Osteoblast (primary cell): Measurements from ENCODE around the gene TGM3. TPM values are rescaled to one million over a fixed set of nuclear protein-coding genes. Genes with fewer than 3 reads are reported as not detected.

Source experiments
- DNase-seq: peaks from one replicate; pipeline ENCODE4 v3.0.0; 2011; ENCODE audit warnings: low spot score, mixed read lengths; ENCODE audit not compliant: insufficient read length; ENCODE audit errors: missing footprints
- H2AFZ ChIP-seq: 2 replicates; pipeline ENCODE4 v1.6.0; 2011; ENCODE audit warnings: mild to moderate bottlenecking, low read length
- H3K27ac ChIP-seq: 2 replicates; pipeline ENCODE4 v1.5.1; 2011; ENCODE audit warnings: mild to moderate bottlenecking, low read depth, low read length, moderate library complexity
- H3K27me3 ChIP-seq: 2 replicates; pipeline ENCODE4 v1.6.0; 2012; ENCODE audit warnings: mild to moderate bottlenecking, control low read depth, inconsistent platforms, low read length, moderate library complexity; ENCODE audit not compliant: insufficient read depth
- H3K36me3 ChIP-seq: 2 replicates; pipeline ENCODE4 v1.5.1; 2011; ENCODE audit warnings: mild to moderate bottlenecking, low read length, control low read depth, moderate library complexity; ENCODE audit not compliant: insufficient read depth
- H3K4me1 ChIP-seq: 2 replicates; pipeline ENCODE4 v1.5.1; 2011; ENCODE audit warnings: mild to moderate bottlenecking, low read length, control low read depth, moderate library complexity; ENCODE audit not compliant: insufficient read depth
- H3K4me2 ChIP-seq: 2 replicates; pipeline ENCODE4 v1.6.0; 2011; ENCODE audit warnings: mild to moderate bottlenecking, low read length; ENCODE audit not compliant: insufficient read depth
- H3K4me3 ChIP-seq: fragments of 200-600 bp; sonication (generic); 3 replicates; pipeline ENCODE4 v1.5.1; 2012; ENCODE audit warnings: mild to moderate bottlenecking, low read length, inconsistent platforms; ENCODE audit not compliant: insufficient read depth
- H3K79me2 ChIP-seq: 2 replicates; pipeline ENCODE4 v1.6.0; 2012; ENCODE audit warnings: mild to moderate bottlenecking, low read length, control low read depth, inconsistent platforms; ENCODE audit not compliant: insufficient read depth
- H3K9me3 ChIP-seq: 2 replicates; pipeline ENCODE4 v1.5.1; 2011; ENCODE audit warnings: low read depth, low read length, control low read depth
- H4K20me1 ChIP-seq: 2 replicates; pipeline ENCODE4 v1.6.0; 2012; ENCODE audit warnings: mild to moderate bottlenecking, low read length, control low read depth; ENCODE audit not compliant: insufficient read depth
- total RNA-seq: library from RNA; depleted of rRNA; stranded (reverse); fragments of >200 nt; gene quantifications from 2 replicates; pipeline ENCODE4 v1.2.3, GENCODE V29; 2012
- TF ChIP-seq, protein P1 (sequence below): IDR thresholded peaks from 2 replicates; pipeline ENCODE4 v1.5.1; 2011; ENCODE audit warnings: mild to moderate bottlenecking, low read depth, low read length, moderate library complexity; ENCODE audit errors: extremely low read depth

TGM3 gene
- total RNA-seq, 1 donor = not detected

DNA sequence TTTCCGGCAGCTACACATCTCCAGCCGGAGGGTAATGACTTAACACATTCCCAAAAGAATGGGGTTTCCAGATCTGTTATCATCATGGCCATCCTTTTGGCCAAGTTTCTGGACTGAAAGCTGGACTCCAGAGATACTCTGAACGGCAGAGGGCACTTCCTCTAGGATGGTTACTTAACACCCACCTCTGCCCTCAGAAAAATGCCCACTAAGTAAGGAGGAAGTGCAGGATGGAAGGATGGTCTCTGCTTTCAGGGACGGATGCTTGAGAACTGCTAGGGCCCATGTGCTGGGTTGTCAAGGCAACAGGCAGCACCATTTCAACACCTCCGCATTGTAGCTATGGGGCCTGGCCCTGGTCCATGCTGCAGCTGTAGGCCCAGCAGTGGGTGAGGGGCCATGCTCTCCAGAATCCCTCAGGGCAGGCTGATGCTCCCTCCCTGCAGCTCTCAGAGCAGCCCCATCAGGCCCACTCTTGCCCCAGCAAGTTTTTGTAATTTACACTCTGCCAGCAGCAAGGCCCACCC lies 16.5 kb upstream of the TGM3 start:
- Histone ChIP-seq H2AFZ (no peak overlapping the region), H3K4me1 (no peaks in the 10 kb centered on the region), H3K9me3 (no peaks in the 10 kb centered on the region), H3K79me2 (no peaks in the 10 kb centered on the region), H3K4me3 (no peak overlapping the region), H3K27ac (no peak overlapping the region), H3K36me3 (no peaks in the 10 kb centered on the region), H3K27me3 (peaks cover 26% of the 10 kb centered on the region), H4K20me1 (no peaks in the 10 kb centered on the region), H3K4me2 (no peak overlapping the region)
- DNase-seq = no peak
- TF ChIP-seq, protein P1, sequence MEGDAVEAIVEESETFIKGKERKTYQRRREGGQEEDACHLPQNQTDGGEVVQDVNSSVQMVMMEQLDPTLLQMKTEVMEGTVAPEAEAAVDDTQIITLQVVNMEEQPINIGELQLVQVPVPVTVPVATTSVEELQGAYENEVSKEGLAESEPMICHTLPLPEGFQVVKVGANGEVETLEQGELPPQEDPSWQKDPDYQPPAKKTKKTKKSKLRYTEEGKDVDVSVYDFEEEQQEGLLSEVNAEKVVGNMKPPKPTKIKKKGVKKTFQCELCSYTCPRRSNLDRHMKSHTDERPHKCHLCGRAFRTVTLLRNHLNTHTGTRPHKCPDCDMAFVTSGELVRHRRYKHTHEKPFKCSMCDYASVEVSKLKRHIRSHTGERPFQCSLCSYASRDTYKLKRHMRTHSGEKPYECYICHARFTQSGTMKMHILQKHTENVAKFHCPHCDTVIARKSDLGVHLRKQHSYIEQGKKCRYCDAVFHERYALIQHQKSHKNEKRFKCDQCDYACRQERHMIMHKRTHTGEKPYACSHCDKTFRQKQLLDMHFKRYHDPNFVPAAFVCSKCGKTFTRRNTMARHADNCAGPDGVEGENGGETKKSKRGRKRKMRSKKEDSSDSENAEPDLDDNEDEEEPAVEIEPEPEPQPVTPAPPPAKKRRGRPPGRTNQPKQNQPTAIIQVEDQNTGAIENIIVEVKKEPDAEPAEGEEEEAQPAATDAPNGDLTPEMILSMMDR = no peak

DNA sequence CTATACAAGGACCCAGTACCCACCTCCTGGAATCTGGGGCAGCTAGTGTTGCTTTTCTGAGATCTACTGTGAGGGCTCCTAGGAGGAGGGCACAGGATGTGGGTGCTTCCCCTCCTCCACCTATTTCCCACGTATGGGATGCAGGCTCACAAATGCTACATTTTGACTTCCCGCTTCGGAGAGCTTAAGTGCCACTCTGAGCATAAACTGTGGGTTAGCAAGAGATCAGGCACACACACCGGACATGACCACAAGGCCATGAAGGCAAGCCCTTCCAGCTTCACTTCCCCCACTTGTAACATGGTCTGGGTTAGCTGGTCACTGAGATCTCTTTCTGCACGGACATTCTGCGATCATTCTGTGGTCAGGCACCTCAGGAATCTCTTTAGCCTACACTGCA lies 15.7 kb upstream of the TGM3 start:
- no peak overlapping the region for H2AFZ ChIP-seq
- H3K4me1 ChIP-seq = no peaks in the 10 kb centered on the region
- H3K4me3 ChIP-seq = no peak overlapping the region
- DNase-seq = no peak
- H3K27ac ChIP-seq = no peak overlapping the region
- peaks cover 22% of the 10 kb centered on the region for H3K27me3 ChIP-seq
- H3K9me3 ChIP-seq = no peaks in the 10 kb centered on the region
- no peaks in the 10 kb centered on the region for H4K20me1 ChIP-seq
- H3K79me2 ChIP-seq = no peaks in the 10 kb centered on the region
- H3K4me2 ChIP-seq = no peak overlapping the region
- TF ChIP-seq, protein P1 = no peak
- no peaks in the 10 kb centered on the region for H3K36me3 ChIP-seq

DNA sequence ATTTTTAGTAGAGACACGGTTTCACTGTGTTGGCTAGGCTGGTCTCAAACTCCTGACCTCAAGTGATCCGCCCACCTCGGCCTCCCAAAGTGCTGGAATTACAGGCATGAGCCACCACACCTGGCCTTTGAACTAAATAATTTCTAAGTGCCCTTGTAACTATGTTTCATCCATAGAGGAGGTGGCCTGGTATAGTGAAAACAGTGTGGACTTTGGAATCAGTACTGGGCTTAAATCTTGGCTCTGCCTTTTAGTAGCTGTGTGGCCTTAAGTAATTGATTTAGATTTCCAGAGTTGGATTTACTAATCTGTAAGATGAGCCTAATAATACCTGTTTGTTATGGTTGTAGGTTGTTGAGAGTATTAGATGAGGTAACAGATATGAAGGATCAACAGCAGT lies 14.2 kb upstream of the TGM3 start:
- Histone ChIP-seq H3K4me2 (no peak overlapping the region), H2AFZ (no peak overlapping the region), H3K36me3 (no peaks in the 10 kb centered on the region), H3K4me1 (no peaks in the 10 kb centered on the region), H3K9me3 (no peaks in the 10 kb centered on the region), H4K20me1 (no peaks in the 10 kb centered on the region), H3K79me2 (no peaks in the 10 kb centered on the region), H3K27me3 (peaks cover 18% of the 10 kb centered on the region), H3K27ac (no peak overlapping the region), H3K4me3 (no peak overlapping the region)
- no peak for DNase-seq
- TF ChIP-seq, protein P1 = no peak

DNA sequence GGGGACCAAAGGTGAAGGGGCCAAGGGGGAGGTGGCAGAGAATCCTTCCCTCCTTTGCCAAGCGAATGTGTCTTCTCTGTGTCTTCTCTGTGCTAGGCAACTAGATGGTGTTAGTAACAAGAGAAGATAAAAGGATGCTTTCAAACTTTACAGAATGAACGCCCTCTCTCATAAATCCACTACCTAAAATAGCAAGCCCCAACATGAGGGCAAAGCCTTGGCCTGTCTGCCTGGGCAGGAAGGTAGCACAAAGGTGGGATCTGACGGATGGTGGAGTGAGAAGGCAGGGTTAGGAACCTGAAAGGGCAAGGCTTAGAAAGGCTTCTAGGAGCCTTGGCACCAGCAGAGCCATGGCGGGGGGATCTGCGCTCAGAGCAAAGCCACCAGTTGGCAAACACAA lies 13.6 kb upstream of the TGM3 start:
- no peaks in the 10 kb centered on the region for H4K20me1 ChIP-seq
- H3K79me2 ChIP-seq = no peaks in the 10 kb centered on the region
- H3K27ac ChIP-seq = no peak overlapping the region
- no peak for DNase-seq
- H3K36me3 ChIP-seq = no peaks in the 10 kb centered on the region
- no peaks in the 10 kb centered on the region for H3K4me1 ChIP-seq
- no peak overlapping the region for H2AFZ ChIP-seq
- TF ChIP-seq, protein P1 = no peak
- H3K4me3 ChIP-seq = no peak overlapping the region
- H3K4me2 ChIP-seq = no peak overlapping the region
- H3K27me3 ChIP-seq = peaks cover 17% of the 10 kb centered on the region
- H3K9me3 ChIP-seq = no peaks in the 10 kb centered on the region
